VCaP (cell line): ENCODE measurements around the gene ZBTB38.

Experiments
- H3K27ac ChIP-seq: fragments of 450-650 bp; 2 replicates; pipeline ENCODE4 v1.5.1; 2017
- TF ChIP-seq, protein P1 (sequence below): fragments of 450-650 bp; conservative IDR thresholded peaks from 2 replicates; pipeline ENCODE4 v1.5.1; 2017; ENCODE audit warnings: mild to moderate bottlenecking, moderate library complexity

The ZBTB38 gene

GRCh38 chr3:141389703-141390102 lies 21.4 kb downstream of the ZBTB38 start:
- TF ChIP-seq, protein P1, sequence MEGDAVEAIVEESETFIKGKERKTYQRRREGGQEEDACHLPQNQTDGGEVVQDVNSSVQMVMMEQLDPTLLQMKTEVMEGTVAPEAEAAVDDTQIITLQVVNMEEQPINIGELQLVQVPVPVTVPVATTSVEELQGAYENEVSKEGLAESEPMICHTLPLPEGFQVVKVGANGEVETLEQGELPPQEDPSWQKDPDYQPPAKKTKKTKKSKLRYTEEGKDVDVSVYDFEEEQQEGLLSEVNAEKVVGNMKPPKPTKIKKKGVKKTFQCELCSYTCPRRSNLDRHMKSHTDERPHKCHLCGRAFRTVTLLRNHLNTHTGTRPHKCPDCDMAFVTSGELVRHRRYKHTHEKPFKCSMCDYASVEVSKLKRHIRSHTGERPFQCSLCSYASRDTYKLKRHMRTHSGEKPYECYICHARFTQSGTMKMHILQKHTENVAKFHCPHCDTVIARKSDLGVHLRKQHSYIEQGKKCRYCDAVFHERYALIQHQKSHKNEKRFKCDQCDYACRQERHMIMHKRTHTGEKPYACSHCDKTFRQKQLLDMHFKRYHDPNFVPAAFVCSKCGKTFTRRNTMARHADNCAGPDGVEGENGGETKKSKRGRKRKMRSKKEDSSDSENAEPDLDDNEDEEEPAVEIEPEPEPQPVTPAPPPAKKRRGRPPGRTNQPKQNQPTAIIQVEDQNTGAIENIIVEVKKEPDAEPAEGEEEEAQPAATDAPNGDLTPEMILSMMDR, result no peak
- H3K27ac ChIP-seq, result no peak overlapping the region

DNA sequence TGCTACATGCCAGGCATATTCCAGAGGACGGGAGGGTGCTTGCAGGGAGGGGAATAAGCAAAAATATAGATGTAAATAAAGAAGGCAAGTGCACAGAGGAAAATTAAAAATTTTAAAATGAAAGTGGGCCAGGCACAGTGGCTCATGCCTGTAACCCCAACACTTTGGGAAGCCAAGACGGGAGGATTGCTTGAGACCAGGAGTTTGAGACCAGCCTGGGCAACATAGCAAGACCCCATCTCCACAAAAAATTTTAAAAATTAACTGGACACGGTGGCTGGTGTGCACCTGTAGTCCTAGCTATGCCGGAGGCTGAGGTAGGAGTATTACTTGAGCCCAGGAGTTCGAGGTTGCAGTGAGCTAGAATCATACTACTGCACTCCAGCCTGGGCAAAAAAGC lies 22.4 kb downstream of the ZBTB38 start:
- no peak overlapping the region for H3K27ac ChIP-seq
- TF ChIP-seq, protein P1, result no peak

DNA sequence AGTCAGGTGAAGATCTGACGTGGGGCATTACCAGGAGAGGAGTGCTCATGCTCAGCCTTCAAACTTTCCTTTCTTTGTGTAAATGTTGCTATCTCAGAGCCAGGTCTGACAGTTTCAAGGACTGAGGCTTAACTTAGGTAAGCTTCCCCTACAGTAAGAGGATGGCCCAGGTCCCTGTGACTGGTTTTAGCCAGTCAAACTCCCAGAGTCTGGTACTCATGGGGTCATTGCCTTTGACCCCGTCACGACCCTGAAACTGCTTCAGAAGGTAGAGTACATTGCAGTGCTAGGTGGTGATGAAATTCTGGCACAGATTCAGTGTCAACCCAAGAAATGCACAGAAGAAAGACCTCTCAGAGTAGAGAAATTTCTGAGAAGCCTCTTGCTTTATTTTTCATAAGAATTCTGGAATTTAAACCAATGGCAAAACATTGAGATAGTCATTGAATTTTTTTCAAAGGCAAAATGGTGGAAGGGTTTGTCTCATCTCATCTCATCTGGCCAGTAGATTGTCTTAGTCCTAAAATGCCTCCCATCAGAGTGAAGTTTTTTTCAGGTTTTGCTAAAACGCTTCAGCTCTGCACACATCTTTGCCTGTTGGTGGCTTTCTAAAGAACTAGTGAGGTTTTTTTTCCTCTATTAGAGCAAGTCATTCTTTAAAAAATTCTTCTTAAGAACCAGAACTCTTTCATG lies 23.1 kb downstream of the ZBTB38 start:
- TF ChIP-seq, protein P1, result no peak
- H3K27ac ChIP-seq, result no peak overlapping the region

- TF ChIP-seq, protein P1, result no peak
- H3K27ac ChIP-seq, result no peak overlapping the region
Measured at GRCh38 chr3:141391991-141392316, 23.6 kb downstream of the ZBTB38 start.

GRCh38 chr3:141392416-141392815 lies 24.1 kb downstream of the ZBTB38 start:
- H3K27ac ChIP-seq, result no peak overlapping the region
- TF ChIP-seq, protein P1, result no peak

DNA sequence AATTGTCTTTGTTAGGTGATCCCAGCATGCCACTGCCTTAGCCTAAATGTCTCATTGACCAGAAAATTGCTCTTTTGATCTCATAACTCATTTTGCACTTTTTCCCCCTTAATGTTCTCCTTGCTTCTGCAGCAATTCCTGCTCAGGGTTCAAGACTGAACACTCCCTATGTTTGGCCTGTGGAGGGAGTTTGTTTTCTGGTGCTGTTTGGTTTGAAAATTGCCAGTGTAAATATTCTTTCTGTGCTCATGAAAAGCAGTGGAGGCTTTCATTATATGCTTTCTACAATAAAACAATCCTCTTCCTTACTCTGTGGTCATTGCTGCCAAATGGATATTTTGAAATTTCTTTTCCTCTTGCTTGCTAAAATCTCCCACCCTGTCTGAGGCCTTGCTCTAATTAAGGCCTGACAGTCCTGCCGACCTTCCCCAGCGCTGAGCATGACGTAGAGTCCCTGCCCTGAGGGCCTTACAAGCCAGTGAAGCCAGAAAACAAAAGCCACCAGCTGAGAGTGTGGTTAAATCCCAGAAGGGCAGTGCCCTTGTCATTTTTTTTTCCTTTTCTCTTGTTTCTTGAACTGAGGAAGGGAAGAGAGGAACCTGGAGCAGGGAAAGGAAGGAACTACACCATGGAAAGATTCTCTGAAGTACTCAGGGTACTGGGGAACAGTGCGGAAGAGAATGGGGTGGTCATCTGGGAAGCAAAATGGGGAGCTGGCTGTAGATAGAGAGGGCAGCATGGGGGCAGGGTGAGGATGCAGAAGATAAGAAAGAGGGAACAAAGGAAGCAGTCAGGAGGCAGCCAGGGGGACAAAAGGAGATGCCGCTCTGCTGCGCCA lies 24.8 kb downstream of the ZBTB38 start:
- no peak overlapping the region for H3K27ac ChIP-seq
- TF ChIP-seq, protein P1, result no peak

GRCh38 chr3:141393735-141394076 lies 25.4 kb downstream of the ZBTB38 start:
- TF ChIP-seq, protein P1, result no peak
- H3K27ac ChIP-seq, result no peak overlapping the region
